CD4-positive, alpha-beta T cell treated with Interleukin-1 beta for 1 hour (primary cell): ENCODE data around the gene ITGB4.
A peak's percentile ranks its signal among the peaks of the same experiment; 100 is the strongest.

Source experiments
- DNase-seq, 2 donors: peaks; one replicate each; pipeline ENCODE4 v3.0.0-alpha.2; 2020 to 2022

ITGB4 gene

GRCh38 chr17:75733471-75733870 is 12.2 kb downstream of the ITGB4 start:
- no peak for DNase-seq

- no peak for DNase-seq
Observed at GRCh38 chr17:75734674-75735294, 13.5 kb downstream of the ITGB4 start.

DNA sequence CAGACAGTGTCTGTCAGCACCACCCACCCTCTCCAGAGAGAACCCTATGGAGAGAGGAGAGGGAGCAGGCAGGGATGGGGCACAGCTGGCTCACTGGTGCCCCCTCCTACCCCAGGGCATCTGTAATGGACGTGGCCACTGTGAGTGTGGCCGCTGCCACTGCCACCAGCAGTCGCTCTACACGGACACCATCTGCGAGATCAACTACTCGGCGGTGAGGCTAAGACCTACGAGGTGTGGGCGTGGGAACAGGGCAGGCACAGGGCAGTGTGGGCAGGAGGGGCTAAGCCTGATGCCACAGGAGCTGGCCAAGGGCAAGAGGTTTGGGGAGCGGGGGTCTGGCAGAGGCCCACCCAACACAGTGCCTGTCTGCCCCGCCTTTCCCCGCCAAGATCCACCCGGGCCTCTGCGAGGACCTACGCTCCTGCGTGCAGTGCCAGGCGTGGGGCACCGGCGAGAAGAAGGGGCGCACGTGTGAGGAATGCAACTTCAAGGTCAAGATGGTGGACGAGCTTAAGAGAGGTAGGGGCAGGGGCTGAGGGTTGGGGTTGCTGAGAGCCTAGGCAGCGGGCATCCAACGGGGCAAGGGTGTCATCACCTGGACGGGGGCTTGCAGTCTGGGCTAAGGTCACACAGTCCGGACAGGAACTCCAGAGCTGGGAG is 15.0 kb downstream of the ITGB4 start:
- DNase-seq = no peak

- DNase-seq = no peak
Observed at GRCh38 chr17:75737133-75737962, 16.1 kb downstream of the ITGB4 start.

- peak in 1 of 2 donors; percentile 83 for DNase-seq
Observed at GRCh38 chr17:75738218-75738802, 17.1 kb downstream of the ITGB4 start.

DNA sequence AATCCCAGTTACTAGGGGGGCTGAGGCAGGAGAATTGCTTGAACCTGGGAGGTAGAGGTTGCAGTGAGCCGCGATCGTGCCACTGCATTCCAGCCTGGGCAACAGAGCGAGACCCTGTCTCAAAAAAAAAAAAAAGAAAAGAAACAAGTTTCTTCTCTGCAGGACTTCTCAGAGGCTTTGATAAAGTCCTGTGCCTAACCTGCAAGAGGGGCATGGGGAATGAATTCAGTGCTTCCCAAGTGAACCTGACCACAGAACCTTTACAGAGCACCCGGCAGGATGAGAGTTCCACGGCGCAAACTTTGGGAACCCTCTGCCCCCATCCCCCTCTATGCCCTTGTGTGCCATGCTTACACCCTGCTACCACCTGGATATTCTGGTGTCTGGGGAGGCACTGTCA is 17.9 kb downstream of the ITGB4 start:
- DNase-seq = no peak

- DNase-seq = no peak
Observed at GRCh38 chr17:75739801-75740200, 18.5 kb downstream of the ITGB4 start.

DNA sequence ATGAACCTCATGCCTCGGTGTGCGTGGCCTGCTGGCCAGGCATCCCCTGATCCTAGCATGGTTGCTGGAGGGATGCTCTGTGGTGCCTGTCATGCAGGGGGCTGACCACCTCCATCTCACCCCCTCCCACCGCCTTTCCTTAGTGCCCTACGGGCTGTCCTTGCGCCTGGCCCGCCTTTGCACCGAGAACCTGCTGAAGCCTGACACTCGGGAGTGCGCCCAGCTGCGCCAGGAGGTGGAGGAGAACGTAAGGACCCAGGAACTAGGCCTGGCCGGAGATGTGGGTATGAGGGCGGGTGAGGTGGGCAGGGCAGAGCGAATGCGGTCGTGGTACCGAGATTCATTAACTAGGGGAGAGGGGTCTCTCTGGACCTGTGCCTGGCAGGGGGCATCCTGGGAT is 19.0 kb downstream of the ITGB4 start:
- DNase-seq = no peak

- no peak for DNase-seq
Observed at GRCh38 chr17:75740631-75741077, 19.4 kb downstream of the ITGB4 start.

- DNase-seq = no peak
Observed at GRCh38 chr17:75742337-75742736, 21.1 kb downstream of the ITGB4 start.

DNA sequence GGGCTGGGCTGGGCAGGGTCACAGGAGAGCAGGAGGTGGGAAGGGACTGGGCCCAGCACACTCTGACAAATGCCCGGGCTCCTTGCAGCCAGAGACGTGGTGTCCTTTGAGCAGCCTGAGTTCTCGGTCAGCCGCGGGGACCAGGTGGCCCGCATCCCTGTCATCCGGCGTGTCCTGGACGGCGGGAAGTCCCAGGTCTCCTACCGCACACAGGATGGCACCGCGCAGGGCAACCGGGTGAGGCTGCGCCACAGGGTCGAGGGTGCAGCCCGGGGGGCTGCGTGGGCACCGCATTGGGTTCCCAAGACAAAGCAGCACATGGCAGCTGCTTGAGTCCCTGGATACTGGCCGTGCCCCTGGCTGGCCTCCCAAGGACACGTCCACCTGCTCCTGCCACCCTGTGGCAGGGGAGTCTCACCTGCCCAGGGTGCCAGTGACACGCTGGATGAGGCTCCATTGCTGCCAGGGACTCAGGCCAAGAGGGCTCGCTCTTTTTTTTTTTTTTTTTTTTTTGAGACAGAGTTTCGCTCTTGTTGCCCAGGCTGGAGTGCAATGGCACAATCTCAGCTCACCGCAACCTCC is 22.5 kb downstream of the ITGB4 start:
- DNase-seq = no peak

GRCh38 chr17:75748706-75749105 is 27.4 kb downstream of the ITGB4 start:
- no peak for DNase-seq

- DNase-seq = peak; percentile 86 to 87
Observed at GRCh38 chr17:75749545-75750389, 28.5 kb downstream of the ITGB4 start.

DNA sequence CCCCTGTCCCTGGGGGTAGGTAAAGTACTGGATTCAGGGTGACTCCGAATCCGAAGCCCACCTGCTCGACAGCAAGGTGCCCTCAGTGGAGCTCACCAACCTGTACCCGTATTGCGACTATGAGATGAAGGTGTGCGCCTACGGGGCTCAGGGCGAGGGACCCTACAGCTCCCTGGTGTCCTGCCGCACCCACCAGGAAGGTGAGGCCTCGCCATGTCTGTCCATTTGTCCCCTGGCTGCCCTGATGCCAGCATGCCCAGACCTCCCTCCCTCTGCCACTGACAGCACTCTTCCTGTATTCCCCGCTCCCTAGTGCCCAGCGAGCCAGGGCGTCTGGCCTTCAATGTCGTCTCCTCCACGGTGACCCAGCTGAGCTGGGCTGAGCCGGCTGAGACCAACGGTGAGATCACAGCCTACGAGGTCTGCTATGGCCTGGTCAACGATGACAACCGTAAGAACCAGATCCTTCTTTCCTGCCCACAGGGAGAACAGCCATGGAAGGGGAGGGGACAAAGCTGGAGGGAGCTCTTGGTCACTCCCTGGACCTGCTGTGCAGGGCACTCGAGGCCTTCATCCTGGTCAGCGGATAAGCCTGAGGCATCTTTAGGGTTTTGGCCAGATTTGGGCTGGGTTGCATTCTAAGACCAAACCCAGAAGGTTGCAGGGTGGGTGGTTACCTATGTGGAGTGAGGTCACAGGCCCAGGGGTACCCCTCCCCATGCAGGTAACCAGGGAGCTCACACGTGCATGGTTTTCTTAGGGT is 29.6 kb downstream of the ITGB4 start:
- no peak for DNase-seq

DNA sequence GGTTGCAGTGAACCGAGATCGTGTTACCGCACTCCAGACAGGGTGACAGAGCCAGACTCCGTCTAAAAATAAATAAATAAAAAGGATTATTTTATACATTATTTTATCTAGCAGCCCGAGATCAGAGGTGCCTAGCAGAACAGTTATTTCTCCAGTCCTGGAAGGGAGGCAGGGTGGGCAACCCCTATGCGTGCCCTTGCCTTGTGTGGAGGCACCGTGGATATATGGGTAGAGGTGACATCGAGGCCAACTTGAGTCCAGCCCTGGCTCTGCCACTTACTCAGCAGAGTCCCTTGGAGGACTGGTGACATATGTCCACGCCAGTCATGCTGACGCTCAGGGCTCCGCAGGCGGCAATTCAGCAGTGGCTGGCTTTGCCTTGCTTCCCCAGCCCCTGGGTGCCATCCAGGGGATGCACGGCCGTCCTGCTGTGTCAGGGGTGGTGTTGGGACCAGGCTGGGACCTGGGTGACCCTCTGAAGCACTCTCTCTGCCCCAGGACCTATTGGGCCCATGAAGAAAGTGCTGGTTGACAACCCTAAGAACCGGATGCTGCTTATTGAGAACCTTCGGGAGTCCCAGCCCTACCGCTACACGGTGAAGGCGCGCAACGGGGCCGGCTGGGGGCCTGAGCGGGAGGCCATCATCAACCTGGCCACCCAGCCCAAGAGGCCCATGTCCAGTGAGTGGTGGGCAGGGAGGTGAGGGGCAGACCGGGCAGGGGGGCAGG is 30.6 kb downstream of the ITGB4 start:
- no peak for DNase-seq

DNA sequence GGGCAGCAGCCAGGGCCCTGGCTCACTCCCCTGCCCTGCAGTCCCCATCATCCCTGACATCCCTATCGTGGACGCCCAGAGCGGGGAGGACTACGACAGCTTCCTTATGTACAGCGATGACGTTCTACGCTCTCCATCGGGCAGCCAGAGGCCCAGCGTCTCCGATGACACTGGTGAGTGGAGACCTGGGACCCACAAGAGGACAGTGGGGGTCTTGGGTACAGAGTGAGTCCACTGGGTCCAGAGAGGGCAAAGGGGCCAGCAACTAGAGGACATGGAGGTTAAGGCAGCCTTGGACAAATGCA is 31.1 kb downstream of the ITGB4 start:
- DNase-seq = no peak

- no peak for DNase-seq
Observed at GRCh38 chr17:75752802-75753513, 31.7 kb downstream of the ITGB4 start.

GRCh38 chr17:75753514-75754377 is 32.5 kb downstream of the ITGB4 start:
- peak; percentile 76 to 80 for DNase-seq
